AG09319 (cell line): ENCODE results near the gene KCNMB3.
"Not testable (repeated sequence)": the region's sequence is repeated elsewhere in the genome, so short reads cannot be mapped to it uniquely, and the experiment has no call there.

ENCODE experiments used
- DNase-seq: peaks from one replicate; pipeline ENCODE4 v3.0.0-alpha.2; 2010; ENCODE audit warnings: low read depth; ENCODE audit errors: extremely low read depth
- TF ChIP-seq, protein P1 (sequence below): IDR thresholded peaks from 2 replicates; pipeline ENCODE4 v1.5.1; 2011; ENCODE audit warnings: low read depth, mild to moderate bottlenecking, inconsistent platforms, low read length, moderate library complexity

The KCNMB3 gene

DNA sequence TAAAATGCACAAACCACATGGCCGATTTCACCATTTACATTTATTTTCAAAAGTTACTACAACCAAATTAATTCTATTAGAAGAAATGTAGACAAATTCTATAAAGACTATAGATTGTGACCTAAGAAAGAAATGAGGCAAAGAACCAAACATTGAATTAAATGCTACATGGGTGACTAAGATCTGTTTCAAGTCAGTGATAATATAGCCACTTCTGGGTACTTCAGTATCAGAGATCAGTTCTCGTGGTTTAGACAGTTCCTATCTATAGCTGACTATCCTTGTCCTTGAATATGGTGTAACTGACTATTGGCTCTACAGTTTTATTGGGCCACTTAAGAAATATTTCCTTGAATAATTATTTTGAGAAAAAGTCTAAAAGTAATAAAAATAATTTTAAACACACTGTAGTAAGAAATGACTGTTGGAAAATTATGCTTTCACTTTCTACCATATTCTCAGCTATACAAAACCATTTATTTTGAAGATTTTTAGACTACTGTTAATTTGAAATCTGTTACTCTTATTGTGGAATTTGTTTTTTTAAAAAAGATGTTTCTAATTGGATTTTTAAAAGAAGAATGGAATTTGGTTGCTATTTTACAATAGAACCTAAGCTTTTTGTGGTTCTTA lies 14.1 kb downstream of the KCNMB3 start:
- TF ChIP-seq, protein P1, sequence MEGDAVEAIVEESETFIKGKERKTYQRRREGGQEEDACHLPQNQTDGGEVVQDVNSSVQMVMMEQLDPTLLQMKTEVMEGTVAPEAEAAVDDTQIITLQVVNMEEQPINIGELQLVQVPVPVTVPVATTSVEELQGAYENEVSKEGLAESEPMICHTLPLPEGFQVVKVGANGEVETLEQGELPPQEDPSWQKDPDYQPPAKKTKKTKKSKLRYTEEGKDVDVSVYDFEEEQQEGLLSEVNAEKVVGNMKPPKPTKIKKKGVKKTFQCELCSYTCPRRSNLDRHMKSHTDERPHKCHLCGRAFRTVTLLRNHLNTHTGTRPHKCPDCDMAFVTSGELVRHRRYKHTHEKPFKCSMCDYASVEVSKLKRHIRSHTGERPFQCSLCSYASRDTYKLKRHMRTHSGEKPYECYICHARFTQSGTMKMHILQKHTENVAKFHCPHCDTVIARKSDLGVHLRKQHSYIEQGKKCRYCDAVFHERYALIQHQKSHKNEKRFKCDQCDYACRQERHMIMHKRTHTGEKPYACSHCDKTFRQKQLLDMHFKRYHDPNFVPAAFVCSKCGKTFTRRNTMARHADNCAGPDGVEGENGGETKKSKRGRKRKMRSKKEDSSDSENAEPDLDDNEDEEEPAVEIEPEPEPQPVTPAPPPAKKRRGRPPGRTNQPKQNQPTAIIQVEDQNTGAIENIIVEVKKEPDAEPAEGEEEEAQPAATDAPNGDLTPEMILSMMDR, result no peak
- no peak for DNase-seq

DNA sequence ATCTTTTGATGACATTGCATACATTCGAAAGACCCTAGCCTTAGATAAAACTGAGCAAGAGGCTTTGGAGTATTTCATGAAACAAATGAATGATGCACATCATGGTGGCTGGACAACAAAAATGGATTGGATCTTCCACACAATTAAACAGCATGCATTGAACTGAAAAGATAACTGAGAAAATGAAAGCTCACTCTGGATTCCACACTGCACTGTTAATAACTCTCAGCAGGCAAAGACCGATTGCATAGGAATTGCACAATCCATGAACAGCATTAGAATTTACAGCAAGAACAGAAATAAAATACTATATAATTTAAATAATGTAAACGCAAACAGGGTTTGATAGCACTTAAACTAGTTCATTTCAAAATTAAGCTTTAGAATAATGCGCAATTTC lies 16.7 kb downstream of the KCNMB3 start:
- TF ChIP-seq, protein P1, result no peak
- no peak for DNase-seq

DNA sequence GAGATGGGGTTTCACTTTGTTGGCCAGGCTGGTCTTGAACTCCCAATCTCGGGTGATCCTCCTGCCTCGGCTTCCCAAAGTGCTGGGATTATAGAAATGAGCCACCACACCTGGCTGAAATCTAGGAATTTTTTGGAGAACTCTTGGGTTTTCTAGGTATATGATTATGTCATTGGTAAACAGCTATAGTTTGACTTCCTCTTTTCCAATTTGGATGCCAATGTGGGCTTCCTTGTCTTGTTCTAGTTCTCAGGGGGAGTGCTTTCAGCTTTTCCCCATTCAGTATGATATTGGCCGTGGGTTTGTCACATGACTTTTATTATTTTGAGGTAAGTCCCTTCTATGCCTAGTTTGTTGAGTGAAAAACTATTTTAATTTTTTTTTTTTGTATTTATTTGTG lies 17.9 kb downstream of the KCNMB3 start:
- DNase-seq, result no peak
- TF ChIP-seq, protein P1, result no peak

DNA sequence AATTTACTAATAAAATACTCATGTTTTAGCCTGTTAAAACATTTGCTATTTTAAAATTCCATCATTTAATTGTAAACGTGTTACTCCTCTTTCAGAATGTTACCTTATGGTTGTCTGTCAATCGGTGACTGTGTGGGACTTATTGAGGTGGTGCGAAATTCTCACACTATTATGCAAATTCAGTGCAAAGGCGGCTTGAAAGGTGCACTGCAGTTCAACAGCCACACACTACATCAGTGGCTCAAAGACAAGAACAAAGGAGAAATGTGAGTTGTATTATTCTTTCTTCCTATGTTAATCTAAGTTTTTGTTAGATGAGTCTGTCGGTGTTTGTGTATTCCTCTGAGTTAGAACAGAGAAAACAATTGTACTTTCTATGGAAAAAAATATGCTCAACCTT lies 21.7 kb downstream of the KCNMB3 start:
- no peak for DNase-seq
- TF ChIP-seq, protein P1, result no peak

DNA sequence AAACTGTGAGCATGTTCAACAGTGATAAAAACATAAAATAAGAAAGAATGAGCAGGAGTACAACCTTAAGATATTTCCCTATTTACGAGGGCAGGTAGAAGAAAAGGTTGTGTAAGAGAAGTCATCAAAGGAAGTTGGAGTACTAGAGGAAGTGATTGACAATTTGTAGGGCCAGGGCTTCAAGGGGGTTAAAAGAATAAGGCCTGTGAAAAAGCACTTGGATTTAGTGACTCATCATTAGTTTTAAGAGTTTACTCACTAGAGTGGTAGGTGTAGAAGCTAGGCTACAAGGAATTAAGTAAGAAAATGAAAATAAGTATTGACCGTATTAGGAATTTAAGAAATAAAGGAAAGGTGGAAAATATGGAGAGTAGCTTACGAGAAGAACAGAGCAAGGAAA lies 23.6 kb downstream of the KCNMB3 start:
- TF ChIP-seq, protein P1, result no peak
- DNase-seq, result no peak

DNA sequence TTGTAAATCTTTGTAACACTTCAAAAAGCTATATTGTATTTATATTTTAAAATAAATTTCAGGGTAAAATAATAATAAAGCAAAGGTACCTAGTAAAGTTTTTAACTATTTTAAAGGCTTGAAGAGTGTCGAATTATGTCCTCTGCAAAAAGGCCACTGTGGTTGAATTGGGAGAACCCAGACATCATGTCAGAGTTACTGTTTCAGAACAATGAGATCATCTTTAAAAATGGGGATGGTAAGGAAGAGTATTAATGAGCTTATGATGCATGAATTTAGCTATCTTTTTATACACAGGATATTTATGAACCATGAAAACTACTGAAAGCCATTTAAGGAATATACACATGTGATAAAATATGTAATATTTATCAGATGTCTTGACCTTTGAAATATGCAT lies 26.3 kb downstream of the KCNMB3 start:
- TF ChIP-seq, protein P1, result no peak
- no peak for DNase-seq

DNA sequence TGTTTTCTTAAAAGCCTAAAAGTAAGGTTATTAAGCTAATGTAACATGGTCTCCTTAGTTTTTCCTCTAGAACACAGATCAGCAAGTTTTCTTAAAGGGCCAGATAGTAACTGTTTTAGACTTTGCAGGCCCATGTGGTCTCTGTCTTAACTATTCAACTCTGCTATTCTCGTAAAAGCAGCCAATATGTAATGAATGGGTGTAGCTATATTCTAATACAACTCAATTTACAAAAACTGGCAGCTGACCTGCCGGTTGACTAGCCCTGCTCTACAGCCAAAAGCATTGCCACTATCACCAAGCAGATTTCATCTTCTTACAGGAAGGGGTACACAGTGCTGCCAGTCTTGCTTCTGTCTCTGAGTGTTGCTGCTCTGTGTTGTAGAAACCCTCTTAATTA lies 27.4 kb downstream of the KCNMB3 start:
- TF ChIP-seq, protein P1, result no peak
- DNase-seq, result no peak

DNA sequence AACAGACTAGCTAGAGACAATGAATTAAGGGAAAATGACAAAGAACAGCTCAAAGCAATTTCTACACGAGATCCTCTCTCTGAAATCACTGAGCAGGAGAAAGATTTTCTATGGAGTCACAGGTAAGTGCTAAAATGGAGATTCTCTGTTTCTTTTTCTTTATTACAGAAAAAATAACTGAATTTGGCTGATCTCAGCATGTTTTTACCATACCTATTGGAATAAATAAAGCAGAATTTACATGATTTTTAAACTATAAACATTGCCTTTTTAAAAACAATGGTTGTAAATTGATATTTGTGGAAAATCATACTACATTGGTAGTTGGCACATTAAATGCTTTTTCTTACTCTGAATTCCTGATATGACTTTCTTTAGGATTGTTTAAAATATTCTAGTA lies 32.7 kb downstream of the KCNMB3 start:
- DNase-seq, result not testable (repeated sequence)

DNA sequence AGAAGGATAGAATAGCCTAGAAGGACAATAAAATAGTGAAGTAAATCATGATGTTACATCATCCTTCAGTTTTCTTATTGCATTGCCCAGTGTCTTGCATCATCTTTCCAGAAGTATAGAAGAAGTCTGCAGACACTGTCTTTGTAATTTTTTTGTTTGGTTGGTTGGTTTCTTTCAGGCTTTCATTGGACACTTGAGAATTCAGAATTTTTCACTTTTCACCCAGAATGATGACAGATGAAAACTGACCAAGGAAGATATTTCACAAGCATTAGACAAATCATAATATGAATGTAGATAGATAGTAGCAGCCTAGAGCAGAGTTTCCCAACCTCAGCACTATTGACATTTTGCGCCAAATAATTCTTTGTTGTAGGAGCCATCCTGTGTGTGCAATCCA lies 35.4 kb downstream of the KCNMB3 start:
- DNase-seq, result not testable (repeated sequence)
